GM18505 (cell line): ENCODE results near the gene RPS2.

Experiments used
- ATAC-seq: cut with Tn5 transposase; IDR thresholded peaks from one replicate; pipeline ENCODE4 v1.9.1; 2021; ENCODE audit not compliant: unreplicated experiment
- POLR2A ChIP-seq: IDR thresholded peaks from 4 replicates; pipeline ENCODE4 v1.6.1; 2011; ENCODE audit warnings: borderline replicate concordance; ENCODE audit not compliant: insufficient read depth, insufficient read length; ENCODE audit errors: extremely low read depth

The RPS2 gene

GRCh38 chr16:2003827-2004641 is 39.4 kb upstream of the RPS2 start:
- TF ChIP-seq POLR2A = peak; percentile 30
- ATAC-seq = peak; percentile 45

- no peak for TF ChIP-seq POLR2A
- ATAC-seq = no peak
Observed at GRCh38 chr16:2003231-2003826, 38.7 kb upstream of the RPS2 start.

- ATAC-seq = no peak
- no peak for TF ChIP-seq POLR2A
Observed at GRCh38 chr16:2002406-2003230, 38.0 kb upstream of the RPS2 start.

DNA sequence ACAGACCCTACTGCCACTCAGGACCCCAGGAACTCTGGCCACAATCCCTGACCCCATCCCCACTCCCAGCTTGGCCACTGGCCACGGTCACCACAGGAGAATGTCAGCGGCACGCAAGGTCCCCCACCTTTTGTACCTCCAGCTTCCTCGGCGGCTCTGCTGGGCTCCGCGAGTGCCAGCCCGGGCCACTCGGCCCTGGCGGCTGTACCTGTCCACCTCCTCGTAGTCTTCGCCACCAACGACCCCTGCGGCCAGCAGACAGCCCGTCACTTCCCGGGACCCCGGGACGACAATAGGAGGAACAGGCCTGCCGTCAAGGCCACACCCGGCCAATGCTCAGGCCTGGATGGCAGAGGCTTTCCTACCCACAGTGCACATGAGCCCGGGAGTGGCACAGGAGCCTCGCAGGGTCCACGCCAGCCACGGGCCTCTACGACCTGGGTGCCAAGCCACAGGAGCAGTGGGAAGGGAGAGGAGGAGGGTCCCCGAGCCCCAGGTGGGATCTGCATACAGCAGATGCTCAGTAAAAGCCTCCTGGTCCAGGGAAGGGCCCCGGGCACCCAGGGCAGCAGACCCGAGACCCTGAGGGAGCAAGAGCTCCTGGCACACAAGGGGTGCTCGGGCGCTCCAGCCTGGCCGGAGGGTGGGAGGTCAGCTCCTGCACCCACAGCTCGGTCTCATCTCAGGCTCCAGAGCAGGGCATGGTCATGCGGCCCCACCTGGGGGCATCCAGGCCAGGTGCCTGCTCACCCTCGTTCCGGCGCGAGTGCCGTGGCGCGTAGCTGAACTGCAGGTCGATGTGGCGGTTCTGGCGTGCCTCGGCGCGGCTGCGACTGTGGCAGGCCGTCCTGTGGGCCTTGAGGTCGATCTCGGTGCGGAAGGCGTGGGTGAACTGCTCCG is 37.1 kb upstream of the RPS2 start:
- no peak for TF ChIP-seq POLR2A
- no peak for ATAC-seq

GRCh38 chr16:2001035-2001434 is 36.4 kb upstream of the RPS2 start:
- ATAC-seq = no peak
- TF ChIP-seq POLR2A = no peak

- no peak for ATAC-seq
- TF ChIP-seq POLR2A = no peak
Observed at GRCh38 chr16:1999866-2000514, 35.4 kb upstream of the RPS2 start.

- TF ChIP-seq POLR2A = no peak
Observed at GRCh38 chr16:1998852-1999801, 34.5 kb upstream of the RPS2 start.

GRCh38 chr16:1998360-1998835 is 33.8 kb upstream of the RPS2 start:
- ATAC-seq = no peak
- no peak for TF ChIP-seq POLR2A

More at GRCh38 chr16:1998852-1999801, 34.5 kb upstream of the RPS2 start:
- no peak for ATAC-seq

DNA sequence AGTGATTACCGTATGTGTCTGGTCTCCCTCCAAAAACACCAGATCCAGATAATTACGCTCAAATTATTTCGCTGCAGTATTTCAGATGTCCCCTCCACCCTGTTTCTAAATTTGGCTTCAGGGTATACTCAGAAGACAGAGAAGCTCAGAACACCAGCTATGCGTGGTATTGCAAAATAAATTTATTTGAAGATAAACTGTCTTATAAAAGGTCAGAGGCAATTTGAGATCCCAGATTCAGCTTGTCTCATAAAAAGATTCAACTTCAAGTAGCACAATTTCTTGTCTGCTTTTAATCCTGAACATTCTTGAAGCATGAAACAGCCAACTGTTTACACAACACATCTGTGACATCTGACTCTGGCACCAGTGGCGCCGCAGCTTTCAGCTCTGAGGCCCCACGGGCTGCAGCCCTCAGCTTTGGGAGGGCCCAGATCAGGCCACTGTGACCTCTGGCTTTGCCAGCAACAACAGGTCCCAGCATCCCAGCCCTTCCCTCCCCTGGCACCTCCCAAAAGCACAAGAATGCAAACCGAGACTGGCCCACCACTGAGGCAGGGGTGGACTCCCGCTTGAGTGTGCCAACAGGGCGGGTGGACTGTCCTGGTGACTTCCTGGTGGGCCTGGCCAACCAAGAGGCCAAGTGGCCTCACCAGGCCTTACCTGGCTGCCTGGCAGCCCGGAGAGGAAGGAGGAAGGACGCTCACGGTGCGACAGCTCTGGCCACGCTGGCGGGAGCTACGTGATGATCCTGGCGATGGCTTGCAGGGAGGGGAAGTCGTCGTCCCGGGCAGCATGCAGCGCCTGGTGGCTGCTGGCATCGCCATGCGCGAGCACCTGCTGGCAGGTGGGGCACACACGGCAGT is 33.1 kb upstream of the RPS2 start:
- no peak for TF ChIP-seq POLR2A
- ATAC-seq = no peak

DNA sequence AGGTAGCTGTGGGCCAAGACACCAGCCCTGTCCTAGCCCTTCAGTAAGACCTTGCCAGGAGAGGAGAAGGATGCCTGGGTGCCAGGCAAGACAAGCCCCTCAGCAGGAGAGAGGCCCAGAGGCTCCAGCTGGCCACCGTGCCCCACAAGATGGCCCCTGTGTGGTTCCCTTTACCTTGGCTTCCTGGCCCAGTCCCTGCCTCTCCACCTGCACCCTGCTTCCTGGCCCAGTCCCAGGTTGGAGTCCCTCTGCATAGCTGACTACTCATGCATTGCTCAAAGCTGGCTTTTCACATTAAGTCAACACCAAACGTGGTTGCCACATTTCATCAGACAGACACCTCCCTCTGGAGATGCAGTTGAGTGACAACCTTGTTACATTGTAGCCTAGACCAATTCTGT is 29.1 kb upstream of the RPS2 start:
- ATAC-seq = no peak

More for the DNA sequence above, 29.1 kb upstream of the RPS2 start:
- no peak for TF ChIP-seq POLR2A
